B cell (primary cell): Measurements from ENCODE around the gene FCRL1. TPM values are rescaled to one million over a fixed set of nuclear protein-coding genes. Genes with fewer than 3 reads are reported as not detected.

Experiments used
- ATAC-seq: fragments of 200-7000 bp; cut with Tn5 transposase; one replicate; pipeline ENCODE4 v1.10.0; 2021; ENCODE audit warnings: low read depth, mild to moderate bottlenecking, moderate number of reproducible peaks, moderate library complexity
- CTCF ChIA-PET: fragments of 350-600 bp; sonication (Branson Sonifier 250); formaldehyde crosslinking; loops from one replicate; lab custom pipeline; 2021; ENCODE audit warnings: antibody characterized with exemption, inconsistent platforms; lab: Charles Lee
- POLR2A ChIA-PET: fragments of 350-600 bp; sonication (Branson Sonifier 250); formaldehyde crosslinking; loops from one replicate; lab custom pipeline; 2021; ENCODE audit warnings: antibody characterized with exemption; lab: Charles Lee
- DNase-seq: peaks from one replicate; pipeline ENCODE4 v3.0.0; 2013
- H2AFZ ChIP-seq: 2 replicates; pipeline ENCODE4 v1.6.1; 2012; ENCODE audit warnings: mild to moderate bottlenecking, low read depth, low read length; ENCODE audit not compliant: insufficient read depth, poor library complexity, severe bottlenecking
- H3K27ac ChIP-seq, 2 donors: 1 replicate in 1 of 2; 2 replicates in 1 of 2; pipeline ENCODE4 v1.5.1; 2012 to 2013; ENCODE audit warnings: low read length in 2 of 2, mild to moderate bottlenecking in 2 of 2, moderate library complexity in 1 of 2
- H3K27me3 ChIP-seq, 4 experiments: fragments of 200-600 bp in 1 of 4; sonication (generic) in 1 of 4; replicated peaks in 1 of 4; 1 replicate in 2 of 4; 2 replicates in 2 of 4; pipeline versions ENCODE4 v1.6.1 to v1.7.0; 2013 to 2016; ENCODE audit warnings: low read length in 3 of 4, mild to moderate bottlenecking in 2 of 4, mixed read lengths in 1 of 4, moderate library complexity in 1 of 4; ENCODE audit not compliant: insufficient read depth in 4 of 4, control insufficient read depth in 3 of 4; ENCODE audit errors: control extremely low read depth in 1 of 4
- H3K36me3 ChIP-seq, 2 experiments: replicated peaks in 1 of 2; 1 replicate in 1 of 2; 2 replicates in 1 of 2; pipeline versions ENCODE4 v1.6.1 to v1.7.1; 2013; ENCODE audit warnings: low read length in 1 of 2; ENCODE audit not compliant: insufficient read depth in 2 of 2, control insufficient read depth in 1 of 2; ENCODE audit errors: control extremely low read depth in 1 of 2, extremely low read depth in 1 of 2
- H3K4me1 ChIP-seq, 2 donors: fragments of 200-600 bp in 1 of 2; sonication (generic) in 1 of 2; 1 replicate in 1 of 2; 2 replicates in 1 of 2; pipeline versions ENCODE4 v1.5.1 to v1.6.1; 2013 to 2017; ENCODE audit warnings: low read length in 2 of 2; ENCODE audit not compliant: control insufficient read depth in 2 of 2, insufficient read depth in 2 of 2
- H3K4me2 ChIP-seq: replicated peaks from 2 replicates; pipeline ENCODE3; 2012; ENCODE audit warnings: mild to moderate bottlenecking, low read depth, low read length; ENCODE audit not compliant: poor library complexity, severe bottlenecking
- H3K4me3 ChIP-seq, 5 experiments: fragments of 200-600 bp in 1 of 5; sonication (generic) in 1 of 5; 1 replicate in 3 of 5; 2 replicates in 2 of 5; pipeline versions ENCODE4 v1.5.1 to v1.7.0; 2011 to 2016; ENCODE audit warnings: low read length in 4 of 5, mild to moderate bottlenecking in 4 of 5, low read depth in 2 of 5, control low read depth in 1 of 5, moderate library complexity in 1 of 5; ENCODE audit not compliant: insufficient read depth in 1 of 5; ENCODE audit errors: control extremely low read depth in 1 of 5, extremely low read depth in 1 of 5
- H3K79me2 ChIP-seq: fragments of 200-600 bp; sonication (generic); one replicate; pipeline ENCODE4 v1.6.0; 2016; ENCODE audit warnings: low read length; ENCODE audit not compliant: control insufficient read depth, insufficient read depth
- H3K9ac ChIP-seq: fragments of 200-600 bp; sonication (generic); 2 replicates; pipeline ENCODE4 v1.6.1; 2017; ENCODE audit warnings: mild to moderate bottlenecking, low read length, moderate library complexity
- H3K9me3 ChIP-seq, 3 donors: one replicate each; pipeline versions ENCODE4 v1.6.1 to v1.7.1; 2013; ENCODE audit warnings: low read length in 2 of 3; ENCODE audit not compliant: control insufficient read depth in 2 of 3, insufficient read depth in 1 of 3; ENCODE audit errors: control extremely low read depth in 1 of 3
- H4K20me1 ChIP-seq: 2 replicates; pipeline ENCODE4 v1.6.0; 2012; ENCODE audit warnings: mild to moderate bottlenecking, low read length; ENCODE audit not compliant: insufficient read depth, control insufficient read depth, poor library complexity, severe bottlenecking
- H3K27ac Mint-ChIP-seq: one replicate; pipeline ENCODE4 v1.8.0; 2021; ENCODE audit warnings: mixed read lengths
- H3K27me3 Mint-ChIP-seq: one replicate; pipeline ENCODE4 v1.8.0; 2021; ENCODE audit warnings: mixed read lengths
- H3K4me1 Mint-ChIP-seq: one replicate; pipeline ENCODE4 v1.8.0; 2021; ENCODE audit warnings: mixed read lengths
- H3K4me3 Mint-ChIP-seq: one replicate; pipeline ENCODE4 v1.8.0; 2021; ENCODE audit warnings: mixed read lengths
- H3K9me3 Mint-ChIP-seq: one replicate; pipeline ENCODE4 v1.8.0; 2022; ENCODE audit warnings: mixed read lengths; ENCODE audit not compliant: insufficient read depth
- EZH2 ChIP-seq: IDR thresholded peaks from 2 replicates; pipeline ENCODE4 v1.6.1; 2012; ENCODE audit warnings: borderline replicate concordance, low read depth, mild to moderate bottlenecking, moderate library complexity, low read length; ENCODE audit not compliant: insufficient read depth, poor library complexity, severe bottlenecking
- WGBS: methylation state at CpG from one replicate; pipeline ENCODE4 v1.1.5; 2013; ENCODE audit warnings: missing lambda C conversion rate; ENCODE audit not compliant: insufficient coverage; 5-methylcytosine and 5-hydroxymethylcytosine counted together
- intact Hi-C: fragments of 100-400 bp; cut with micrococcal nuclease; formaldehyde crosslinking; loops from one replicate; pipeline ENCODE4 v1.10.0; 2022
- polyA plus RNA-seq: library from polyadenylated mRNA; depleted of rRNA; stranded (reverse); fragments of >200 nt; gene quantifications from 2 replicates; pipeline ENCODE4 v1.2.3, GENCODE V29; 2012
- total RNA-seq, 2 donors: library from RNA; stranded (reverse); fragments of 120-200 nt in 1 of 2; gene quantifications; 1 replicate in 1 of 2; 2 replicates in 1 of 2; pipeline versions ENCODE4 v1.2.3 to v1.2.4, GENCODE V29; 2013 to 2022
- TF ChIP-seq, protein P1 (sequence below): fragments of 200-600 bp; IDR thresholded peaks from one replicate; pipeline ENCODE4 v1.8.0; 2022; ENCODE audit warnings: antibody characterized with exemption, mild to moderate bottlenecking

FCRL1 gene
- total and polyA plus RNA-seq, 2 donors (not counting 1 experiment from before 2014, with no cell fraction given) = 277 to 953 TPM

DNA sequence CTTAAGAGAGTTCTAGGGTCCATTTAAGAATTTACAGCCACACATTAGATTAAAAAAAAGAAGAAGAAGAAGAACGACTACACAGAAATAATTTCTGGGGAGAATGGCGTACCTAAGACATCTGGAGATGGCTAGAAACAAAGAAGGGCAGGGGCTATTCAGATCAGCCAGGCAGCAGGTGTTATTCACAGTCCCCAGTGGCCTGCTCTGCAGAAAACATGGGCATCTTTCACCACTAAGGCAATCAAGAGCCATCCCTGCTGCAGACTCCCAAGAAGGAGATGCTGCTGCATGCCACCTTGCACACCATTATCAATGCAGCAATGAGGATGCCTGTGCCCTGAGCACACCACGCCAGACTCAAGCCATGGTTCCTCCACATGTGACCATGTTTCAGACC, 35.1 kb downstream of the FCRL1 start:
- CTCF ChIA-PET = interaction anchor here (1.0 to 3.2 kb wide), 9 partner anchors 10 to 204 kb away, joined by 4 to 21 read pairs (median 7); no protein-coding TSS in a partner anchor
- H3K27me3 ChIP-seq = no peaks in the 10 kb centered on the region
- ATAC-seq (peak; percentile 10), DNase-seq (no peak)
- POLR2A ChIA-PET = interaction anchor here (0.5 to 1.5 kb wide), 5 partner anchors 19 to 205 kb away, joined by 3 to 6 read pairs (median 4); no protein-coding TSS in a partner anchor
- peaks cover 5 to 8% of the 10 kb centered on the region in 2 experiments for H3K36me3 ChIP-seq
- Mint-ChIP-seq H3K4me1 (peaks cover 85% of the 10 kb centered on the region), H3K4me3 (peak overlapping the region; percentile 78), H3K9me3 (no peaks in the 10 kb centered on the region), H3K27me3 (no peaks in the 10 kb centered on the region), H3K27ac (peak overlapping the region; percentile 81)
- H3K4me1 ChIP-seq = peaks cover 62 to 87% of the 10 kb centered on the region in 2 donors
- H3K4me3 ChIP-seq = no peak overlapping the region
- intact Hi-C loops = loop anchor here (10.0 kb wide), 1 partner anchor 1280 kb away; no protein-coding TSS in a partner anchor
- no peak overlapping the region for H2AFZ ChIP-seq
- H4K20me1 ChIP-seq = peaks cover 7% of the 10 kb centered on the region
- TF ChIP-seq, protein P1, sequence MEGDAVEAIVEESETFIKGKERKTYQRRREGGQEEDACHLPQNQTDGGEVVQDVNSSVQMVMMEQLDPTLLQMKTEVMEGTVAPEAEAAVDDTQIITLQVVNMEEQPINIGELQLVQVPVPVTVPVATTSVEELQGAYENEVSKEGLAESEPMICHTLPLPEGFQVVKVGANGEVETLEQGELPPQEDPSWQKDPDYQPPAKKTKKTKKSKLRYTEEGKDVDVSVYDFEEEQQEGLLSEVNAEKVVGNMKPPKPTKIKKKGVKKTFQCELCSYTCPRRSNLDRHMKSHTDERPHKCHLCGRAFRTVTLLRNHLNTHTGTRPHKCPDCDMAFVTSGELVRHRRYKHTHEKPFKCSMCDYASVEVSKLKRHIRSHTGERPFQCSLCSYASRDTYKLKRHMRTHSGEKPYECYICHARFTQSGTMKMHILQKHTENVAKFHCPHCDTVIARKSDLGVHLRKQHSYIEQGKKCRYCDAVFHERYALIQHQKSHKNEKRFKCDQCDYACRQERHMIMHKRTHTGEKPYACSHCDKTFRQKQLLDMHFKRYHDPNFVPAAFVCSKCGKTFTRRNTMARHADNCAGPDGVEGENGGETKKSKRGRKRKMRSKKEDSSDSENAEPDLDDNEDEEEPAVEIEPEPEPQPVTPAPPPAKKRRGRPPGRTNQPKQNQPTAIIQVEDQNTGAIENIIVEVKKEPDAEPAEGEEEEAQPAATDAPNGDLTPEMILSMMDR = no peak
- no peak for TF ChIP-seq EZH2
- H3K79me2 ChIP-seq = peaks cover 61% of the 10 kb centered on the region
- H3K9ac ChIP-seq = no peak overlapping the region
- H3K9me3 ChIP-seq = no peaks in the 10 kb centered on the region
- WGBS = 79% methylated on average over 1 of the region's 3 CpGs
- peak overlapping the region in 1 of 2 donors; percentile 55 for H3K27ac ChIP-seq
- H3K4me2 ChIP-seq = peak overlapping the region; percentile 31

DNA sequence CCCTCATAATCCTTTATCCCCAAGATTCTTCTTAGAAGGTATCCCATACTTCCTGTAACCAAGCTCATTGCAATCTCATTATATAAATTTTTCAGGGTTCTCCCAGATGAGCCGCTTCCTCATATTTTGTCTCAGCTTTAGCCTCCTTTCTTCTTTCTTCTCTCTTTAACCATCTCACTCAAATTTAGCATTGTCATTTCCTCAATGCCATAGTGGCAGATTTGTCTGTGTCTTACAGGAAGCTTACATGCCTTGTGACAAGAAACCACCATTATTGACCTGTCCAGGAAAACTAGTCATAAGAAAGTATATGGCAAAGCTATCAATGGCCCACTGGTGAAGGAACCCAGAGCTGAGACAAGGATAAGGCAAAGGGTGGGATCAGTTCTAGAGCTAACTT, 37.0 kb downstream of the FCRL1 start:
- ATAC-seq (no peak), DNase-seq (peak; percentile 37)
- intact Hi-C loops = loop anchor here (1.0 to 10.0 kb wide), 5 partner anchors 9 to 1282 kb away; partner anchors contain the start of gene FCRL1
- Mint-ChIP-seq H3K9me3 (no peaks in the 10 kb centered on the region), H3K27me3 (no peaks in the 10 kb centered on the region), H3K27ac (peak overlapping the region; percentile 77), H3K4me1 (peaks cover 84% of the 10 kb centered on the region), H3K4me3 (peak overlapping the region; percentile 61)
- Histone ChIP-seq H3K9me3 (no peaks in the 10 kb centered on the region), H3K27ac (peak overlapping the region; percentile 53 to 65), H3K9ac (no peak overlapping the region), H4K20me1 (peaks cover 7% of the 10 kb centered on the region), H3K36me3 (peaks cover 3 to 7% of the 10 kb centered on the region in 2 experiments), H3K27me3 (no peaks in the 10 kb centered on the region), H3K4me3 (peak overlapping the region in 1 of 5 experiments; percentile 3), H2AFZ (no peak overlapping the region), H3K79me2 (peaks cover 58% of the 10 kb centered on the region), H3K4me2 (peak overlapping the region; percentile 57), H3K4me1 (peaks cover 68 to 89% of the 10 kb centered on the region in 2 donors)
- TF ChIP-seq EZH2 = no peak
- TF ChIP-seq, protein P1 = no peak
- ChIA-PET POLR2A (interaction anchor here (0.6 to 2.6 kb wide), 3 partner anchors 9 to 23 kb away, joined by 3 to 7 read pairs (median 4); no protein-coding TSS in a partner anchor), CTCF (interaction anchor here (0.7 to 4.2 kb wide), 13 partner anchors 8 to 207 kb away, joined by 3 to 28 read pairs (median 5); partner anchors contain the start of gene FCRL1)
- WGBS = 40% methylated on average over 1 of the region's 1 CpG
